Eye (tissue), 1 donor: ENCODE data around the gene AUP1.

Source experiments
- DNase-seq: peaks from one replicate; pipeline ENCODE4 v3.0.0-alpha.2; 2015

Gene AUP1

GRCh38 chr2:74556159-74556558 is 26.7 kb upstream of the AUP1 start:
- DNase-seq: no peak

- DNase-seq: no peak
Measured at GRCh38 chr2:74555610-74556103, 26.2 kb upstream of the AUP1 start.

- peak; percentile 89 for DNase-seq
Measured at GRCh38 chr2:74554820-74555531, 25.5 kb upstream of the AUP1 start.

DNA sequence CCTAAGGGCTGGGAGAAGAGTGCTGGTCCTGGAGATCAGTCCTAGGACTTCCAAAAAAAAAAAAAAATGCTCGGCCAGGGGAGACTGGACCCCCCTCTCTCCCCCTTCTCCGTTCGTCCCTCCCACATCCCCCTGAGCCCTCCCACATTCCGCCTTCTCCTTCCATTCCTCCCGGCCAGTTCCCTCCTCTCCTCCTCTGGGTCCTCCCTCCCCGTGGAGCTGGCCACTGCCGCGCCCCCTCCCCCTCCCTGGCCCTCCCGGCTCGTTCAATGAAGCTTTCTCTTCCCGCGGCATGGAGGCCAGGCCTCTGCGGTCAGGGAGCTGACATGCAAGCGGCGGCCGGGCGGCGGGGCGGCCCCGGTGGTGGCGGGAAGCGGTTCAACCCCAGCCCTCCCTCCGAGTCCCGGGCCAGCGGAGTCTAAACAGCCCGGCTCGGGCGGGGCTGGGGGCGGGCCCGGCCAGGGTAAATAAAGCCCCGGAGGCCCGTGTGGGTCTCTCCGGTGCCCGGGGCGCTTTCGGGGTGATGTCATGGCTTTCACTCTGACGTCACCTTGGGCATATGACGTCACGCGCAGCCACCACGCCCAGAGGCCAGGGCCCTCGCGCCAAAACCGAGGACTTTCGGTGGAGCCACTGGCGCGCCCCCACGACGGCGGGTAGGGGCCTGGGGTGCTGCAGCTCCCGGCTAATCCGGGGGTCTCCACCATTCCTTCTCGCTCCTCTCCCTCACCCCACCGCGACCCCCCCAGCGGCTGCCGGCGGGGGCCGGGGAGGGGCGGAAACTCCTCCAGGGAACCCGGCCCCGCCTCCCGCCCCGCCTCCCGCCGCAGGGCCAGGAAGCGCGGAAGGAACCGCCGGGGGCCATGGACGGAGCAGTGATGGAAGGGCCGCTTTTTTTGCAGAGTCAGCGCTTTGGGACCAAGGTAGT is 24.6 kb upstream of the AUP1 start, which contains the start of the genes DOK1 and LOXL3:
TSS of gene DOK1 (plus strand) at position 829 of the 928 bp plus-strand sequence. CDS start at position 864, 35 bp downstream.
TSS of gene LOXL3 (minus strand) at position 51 of the 928 bp plus-strand sequence. CDS start 1,308 bp downstream, outside the sequence.
- DNase-seq: peak; percentile 96

DNA sequence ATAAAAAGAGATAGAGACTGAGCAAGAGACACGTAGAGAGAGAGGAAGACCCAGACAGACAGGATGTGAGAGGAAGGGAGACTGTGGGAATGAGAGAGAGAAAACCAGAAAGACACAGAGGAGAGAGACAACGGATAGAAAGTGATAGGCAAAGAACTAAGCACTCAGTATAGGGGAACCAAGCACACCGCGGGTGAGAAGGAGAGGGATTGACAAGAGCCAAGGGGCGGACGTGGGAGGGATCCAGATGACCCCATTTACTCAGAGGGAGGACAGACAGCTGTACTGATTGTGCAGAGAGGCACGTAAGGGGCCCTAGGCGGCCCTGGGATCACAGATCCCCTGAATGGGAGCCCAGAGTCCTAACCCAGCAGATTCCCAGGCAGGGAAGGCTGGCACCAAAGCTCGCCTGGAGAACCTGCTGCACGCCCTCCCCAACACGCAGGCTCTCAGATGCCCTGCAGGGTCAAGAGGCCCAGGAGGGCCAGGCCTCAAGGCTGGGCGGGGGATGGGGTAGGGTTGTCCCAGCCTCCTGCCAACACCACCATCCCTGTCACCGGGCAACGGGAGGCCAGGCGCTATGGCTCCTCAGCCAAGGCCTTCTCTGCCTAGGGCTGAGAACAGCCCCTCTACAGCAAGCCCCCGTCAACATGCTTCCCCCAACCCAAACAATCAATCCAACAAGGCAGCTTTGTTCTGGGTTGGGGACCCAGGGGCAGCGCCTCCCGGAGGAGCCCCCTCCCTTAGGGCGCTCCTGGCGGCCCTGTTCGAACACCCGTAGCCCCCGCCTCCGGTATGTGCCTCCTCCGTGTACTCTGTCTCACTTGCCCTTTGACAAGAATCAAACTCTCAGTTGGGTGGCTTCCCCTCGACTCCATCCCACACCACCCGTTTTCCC is 23.7 kb upstream of the AUP1 start:
- peak; percentile 85 for DNase-seq

DNA sequence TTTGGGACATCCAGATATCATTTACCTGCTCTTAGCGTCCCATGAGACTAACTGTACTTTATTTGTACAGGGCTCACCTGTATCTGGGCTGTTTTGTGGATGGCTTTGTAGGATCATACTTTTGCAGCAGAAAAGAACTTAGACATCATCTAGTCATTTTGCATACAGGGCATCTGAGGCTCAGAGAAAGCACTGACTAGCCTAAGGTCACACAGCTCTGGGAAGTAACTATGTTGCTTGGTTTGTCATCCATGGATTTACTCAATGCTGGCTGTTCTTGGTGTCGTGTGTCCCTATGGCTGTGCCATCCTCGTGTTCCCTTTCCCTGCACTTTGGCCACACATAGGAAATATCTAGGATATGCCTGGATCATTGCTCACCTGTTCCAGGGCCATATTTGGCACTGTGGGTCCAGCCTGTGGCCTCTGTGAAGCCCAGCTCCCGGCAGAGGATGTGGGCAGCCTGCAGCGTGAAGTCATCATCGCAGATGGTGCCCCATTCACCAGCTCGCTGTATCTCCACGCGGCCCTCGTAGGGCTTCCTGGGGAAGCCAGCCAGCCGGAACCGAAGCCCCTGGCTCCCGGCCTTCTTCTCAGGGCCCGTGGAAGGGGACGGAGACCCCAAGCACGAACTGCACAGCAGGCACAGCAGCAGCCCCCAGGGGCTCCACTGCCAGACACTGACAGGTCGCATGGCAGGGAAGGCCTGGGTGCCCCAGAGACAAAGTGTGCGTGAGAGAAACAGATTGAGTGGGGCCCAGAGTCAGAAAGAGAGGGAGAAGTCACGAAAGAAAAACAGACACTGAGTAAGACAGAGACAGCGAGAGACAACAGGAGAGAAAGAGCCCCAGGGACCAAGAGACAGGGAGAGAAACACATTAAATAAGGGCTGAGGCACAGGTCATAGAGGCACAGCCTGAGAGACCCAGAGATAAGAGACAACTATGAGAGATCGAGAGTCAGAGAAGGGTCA is 22.7 kb upstream of the AUP1 start:
- DNase-seq: no peak

DNA sequence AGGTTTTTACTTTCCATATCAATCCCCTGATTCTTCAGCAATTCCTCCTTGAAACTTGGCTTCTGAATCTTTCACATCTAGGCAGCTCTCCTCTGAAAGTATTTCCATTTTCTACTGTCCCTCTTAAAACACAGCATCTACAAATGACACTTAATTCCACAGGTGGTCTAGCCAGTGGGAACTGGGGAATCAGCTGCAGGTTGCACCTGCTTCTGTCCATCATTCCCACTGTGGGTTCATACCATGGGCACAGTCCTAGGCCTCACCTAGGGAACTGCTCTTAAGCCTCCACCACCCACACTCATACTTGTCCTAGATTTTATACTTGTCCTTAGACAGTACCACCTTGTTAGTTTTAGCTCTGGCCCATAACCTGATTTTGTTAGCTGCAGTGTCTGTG is 22.0 kb upstream of the AUP1 start:
- DNase-seq: no peak

GRCh38 chr2:74550231-74550630 is 20.7 kb upstream of the AUP1 start:
- DNase-seq: no peak

DNA sequence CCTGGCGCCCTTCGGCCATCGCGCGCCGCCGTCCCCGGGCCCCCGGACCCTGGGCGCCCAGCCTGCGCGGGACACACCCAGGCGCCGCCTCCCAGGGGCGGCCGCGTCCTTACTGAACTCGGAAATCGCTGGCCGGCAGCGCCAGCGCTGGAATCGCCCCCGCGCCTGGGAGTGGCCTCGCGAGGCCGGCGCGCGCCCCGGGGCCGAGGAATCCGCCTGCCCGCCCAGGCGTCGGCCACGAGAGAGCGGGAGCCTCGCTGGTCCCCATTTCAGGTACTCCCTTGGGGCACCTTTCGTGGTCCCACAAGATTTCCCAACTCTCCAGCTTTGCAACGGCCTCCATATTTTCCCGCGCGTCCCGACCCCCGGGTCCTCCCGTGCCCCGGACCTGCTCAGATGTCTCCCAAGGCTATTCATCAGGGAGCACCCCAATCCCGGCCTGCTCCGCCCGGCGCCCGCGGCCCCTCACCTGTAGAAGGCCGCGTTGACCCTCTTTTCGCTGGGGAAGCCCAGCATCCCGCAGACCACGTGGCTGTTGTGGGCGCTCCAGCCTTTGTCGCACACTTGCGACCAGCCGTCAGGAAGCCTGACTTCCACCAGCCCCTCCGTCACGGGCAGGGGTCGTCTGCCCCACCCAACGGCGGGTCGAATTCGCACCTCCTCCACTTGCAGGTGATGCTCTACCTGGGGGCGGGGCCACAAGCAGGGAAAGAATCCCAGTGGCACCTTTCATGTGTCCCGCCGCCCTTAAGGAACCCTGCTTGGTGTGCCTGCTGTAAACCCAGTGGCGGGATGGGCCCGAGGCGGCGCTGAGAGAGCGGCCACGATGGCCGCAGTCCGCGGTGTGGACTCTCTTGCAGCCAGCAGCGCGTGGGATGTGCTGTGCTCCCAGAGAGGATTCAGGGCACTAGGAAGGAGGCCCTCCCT is 19.7 kb upstream of the AUP1 start:
- peak; percentile 69 for DNase-seq

- peak; percentile 56 for DNase-seq
Measured at GRCh38 chr2:74548285-74548899, 18.9 kb upstream of the AUP1 start.

- DNase-seq: no peak
Measured at GRCh38 chr2:74546004-74546403, 16.5 kb upstream of the AUP1 start.

GRCh38 chr2:74544634-74545033 is 15.1 kb upstream of the AUP1 start:
- DNase-seq: no peak

GRCh38 chr2:74542978-74543377 is 13.5 kb upstream of the AUP1 start:
- DNase-seq: no peak

GRCh38 chr2:74540291-74540690 is 10.8 kb upstream of the AUP1 start:
- no peak for DNase-seq

DNA sequence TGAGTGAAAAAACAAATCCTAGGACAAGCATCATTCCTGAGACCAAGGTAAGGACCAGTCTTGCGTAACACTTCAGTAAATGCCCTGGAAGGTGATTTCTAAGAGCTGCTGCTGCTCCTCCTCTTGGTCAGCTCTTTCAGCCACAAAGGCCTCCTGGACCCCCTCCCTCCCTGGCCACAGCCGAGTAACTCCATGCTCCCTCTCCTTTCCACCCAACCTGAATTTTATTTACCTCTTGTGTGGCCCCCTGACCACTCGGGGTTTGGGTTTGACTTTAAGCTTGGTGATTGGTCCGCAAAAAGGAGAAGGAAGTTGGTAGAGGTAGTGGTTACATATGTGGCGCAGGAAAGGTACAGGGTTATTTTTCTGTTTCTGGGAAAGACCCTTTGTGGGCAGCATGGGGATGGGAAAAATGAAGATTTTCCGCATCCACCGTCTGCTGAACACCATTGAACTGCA is 9.4 kb upstream of the AUP1 start:
- no peak for DNase-seq

- DNase-seq: no peak
Measured at GRCh38 chr2:74537140-74537539, 7.6 kb upstream of the AUP1 start.

DNA sequence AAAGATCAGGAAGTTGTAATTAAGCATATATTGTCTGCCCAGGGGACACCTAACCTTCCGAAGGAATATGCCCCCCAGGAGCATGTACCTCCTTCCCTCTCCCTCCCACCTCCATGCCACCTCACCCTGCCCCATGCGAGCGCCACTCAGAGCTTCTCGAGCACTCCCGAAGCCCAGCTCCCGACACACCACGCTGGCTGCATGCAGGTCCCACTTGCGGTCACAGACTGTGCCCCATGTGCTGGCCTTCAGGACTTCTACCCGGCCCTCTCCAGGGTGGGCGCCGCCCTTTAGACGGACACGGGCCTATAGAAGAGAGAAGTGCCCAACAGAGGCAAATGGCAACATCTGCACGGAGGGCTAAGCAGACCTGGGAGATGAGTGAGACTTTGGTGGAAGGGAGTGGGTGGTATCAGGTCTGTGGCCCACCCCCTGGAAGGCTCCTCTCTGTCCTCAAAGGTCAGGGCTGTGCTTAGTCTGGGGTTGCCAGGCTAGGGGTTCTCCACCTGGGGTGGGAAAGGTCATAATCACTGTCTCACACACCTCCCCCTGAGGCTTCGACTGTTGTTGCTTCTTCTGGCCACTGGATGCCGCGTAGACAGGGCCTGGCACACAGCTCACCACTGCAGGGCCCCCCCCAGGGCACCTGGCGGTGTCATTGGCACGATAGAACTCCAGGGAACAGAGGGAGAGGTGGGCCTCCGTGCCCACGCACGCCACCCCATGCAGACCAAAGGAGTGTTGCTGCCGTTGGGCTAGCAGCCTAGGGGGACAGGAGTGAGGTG is 6.9 kb upstream of the AUP1 start:
- DNase-seq: no peak

DNA sequence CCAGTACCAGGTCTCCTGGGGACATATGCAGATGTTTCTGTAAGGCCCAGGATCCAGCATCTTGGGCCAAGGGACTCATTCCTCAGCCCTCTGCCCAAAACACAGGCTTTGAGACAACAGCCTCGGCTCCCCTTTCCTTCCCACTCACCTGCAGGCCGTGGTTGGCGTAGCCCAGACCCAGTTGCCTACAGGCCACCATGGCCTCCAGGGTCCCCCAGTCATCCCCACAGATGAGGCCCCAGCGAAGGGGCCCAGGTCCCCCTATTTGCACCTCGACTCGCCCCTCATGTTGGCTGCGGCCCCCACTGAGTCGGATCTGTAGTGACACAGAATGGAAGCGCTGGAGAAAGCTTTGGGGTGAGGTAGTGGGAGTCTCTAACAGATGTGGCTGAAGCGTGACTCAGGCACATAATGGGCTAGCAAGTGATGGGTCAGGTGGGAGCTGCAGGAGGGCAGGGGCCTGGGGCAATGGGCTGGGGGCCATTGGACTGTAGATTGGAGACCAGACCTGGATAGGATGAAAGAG is 6.0 kb upstream of the AUP1 start:
- no peak for DNase-seq
